HepG2 (cell line): ENCODE measurements around the gene PRDM10. TPM values are rescaled to one million over a fixed set of nuclear protein-coding genes. Genes with fewer than 3 reads are reported as not detected.
A peak's percentile ranks its signal among the peaks of the same experiment; 100 is the strongest.

Source experiments
- AGO2 ChIP-seq: fragments of 200-400 bp; formaldehyde crosslinking; optimal IDR thresholded peaks from 2 replicates; pipeline ENCODE3; 2017; ENCODE audit warnings: mild to moderate bottlenecking, low read depth, low read length, moderate library complexity
- ARNT ChIP-seq: fragments of 450-650 bp; IDR thresholded peaks from 2 replicates; pipeline ENCODE4 v1.6.1; 2017
- HOMEZ ChIP-seq: IDR thresholded peaks from 2 replicates; pipeline ENCODE4 v1.6.1; 2016; ENCODE audit warnings: low read depth
- IKZF5 ChIP-seq: IDR thresholded peaks from 2 replicates; pipeline ENCODE4 v1.6.1; 2018; ENCODE audit warnings: missing genetic modification reagents, mild to moderate bottlenecking, missing compliant biosample characterization
- MTF1 ChIP-seq: sonication (generic); formaldehyde crosslinking; IDR thresholded peaks from 2 replicates; pipeline ENCODE4 v1.5.0; 2020; ENCODE audit warnings: missing genetic modification reagents
- PHF8 ChIP-seq: sonication (generic); formaldehyde crosslinking; IDR thresholded peaks from 2 replicates; pipeline ENCODE4 v1.5.0; 2020; ENCODE audit warnings: missing genetic modification reagents
- RCOR2 ChIP-seq: IDR thresholded peaks from 2 replicates; pipeline ENCODE4 v1.6.1; 2016; ENCODE audit warnings: missing biosample characterization, missing genetic modification reagents
- SAFB2 ChIP-seq: sonication (generic); formaldehyde crosslinking; IDR thresholded peaks from 2 replicates; pipeline ENCODE4 v1.5.1; 2020; ENCODE audit warnings: missing genetic modification reagents, low read depth, mild to moderate bottlenecking, borderline replicate concordance
- ZC3H4 ChIP-seq: sonication (generic); formaldehyde crosslinking; IDR thresholded peaks from 2 replicates; pipeline ENCODE4 v1.4.0; 2020; ENCODE audit warnings: missing genetic modification reagents, borderline replicate concordance
- ZNF564 ChIP-seq: sonication (generic); formaldehyde crosslinking; IDR thresholded peaks from 2 replicates; pipeline ENCODE4 v1.8.1; 2023; ENCODE audit warnings: mild to moderate bottlenecking, missing genetic modification reagents
- ZNF784 ChIP-seq: sonication (generic); formaldehyde crosslinking; IDR thresholded peaks from 2 replicates; pipeline ENCODE4 v1.5.1; 2020; ENCODE audit warnings: missing genetic modification reagents, mild to moderate bottlenecking, borderline replicate concordance
- ZNF788 ChIP-seq: sonication (generic); formaldehyde crosslinking; IDR thresholded peaks from 2 replicates; pipeline ENCODE4 v1.5.0; 2020; ENCODE audit warnings: mild to moderate bottlenecking, missing genetic modification reagents, borderline replicate concordance
- polyA plus RNA-seq, 8 experiments: library from polyadenylated mRNA; depleted of rRNA in 3 of 8; stranded (reverse) in 7 of 8; unstranded in 1 of 8; fragments of >200 nt; fragmentation: Illumina TruSeq in 4 of 8; extraction: Trizol in 4 of 8; gene quantifications; 2 replicates each; pipeline versions ENCODE4 v1.2.1 to v1.2.3, GENCODE V29; 2011 to 2016; ENCODE audit warnings: low read depth in 4 of 8, missing spikeins in 1 of 8, mixed read lengths in 1 of 8; ENCODE audit not compliant: insufficient read depth in 1 of 8
- total RNA-seq, 5 experiments: library from RNA; depleted of rRNA; stranded (reverse); fragments of >200 nt; fragmentation: Illumina TruSeq; extraction: Trizol; gene quantifications; 2 replicates each; pipeline ENCODE4 v1.2.3, GENCODE V29; 2016; ENCODE audit warnings: low read depth in 1 of 5
- TF ChIP-seq, protein P1 (sequence below): sonication (generic); formaldehyde crosslinking; IDR thresholded peaks from 2 replicates; pipeline ENCODE4 v1.5.1; 2020; ENCODE audit warnings: mild to moderate bottlenecking, missing genetic modification reagents, borderline replicate concordance
- TF ChIP-seq, protein P2 (sequence below): IDR thresholded peaks from 2 replicates; pipeline ENCODE4 v1.6.1; 2016; ENCODE audit warnings: low read depth, missing genetic modification reagents, missing compliant biosample characterization
- TF ChIP-seq, protein P3 (sequence below): sonication (generic); formaldehyde crosslinking; IDR thresholded peaks from 2 replicates; pipeline ENCODE4 v1.5.0; 2020; ENCODE audit warnings: mild to moderate bottlenecking, missing genetic modification reagents

The PRDM10 gene
- total and polyA plus RNA-seq, 2 of the 13 experiments (the other 11 are each of a cell fraction or from before 2014, with no cell fraction given) = 5.7 to 5.8 TPM

GRCh38 chr11:130001461-130002351 is 929 bp downstream of the PRDM10 start (continued):
- TF ChIP-seq ZNF788 (CRISPR knock-in tag) = 0 out of 2 replicates have a peak, but pooled peaks have one; percentile 18
- TF ChIP-seq ARNT = no peak
- TF ChIP-seq ZNF564 = 0 out of 2 replicates have a peak, but pooled peaks have one; percentile 52
- no peak for TF ChIP-seq RCOR2 (CRISPR knock-in tag)
- TF ChIP-seq ZNF784 = no peak; the same call in 1 of the 2 replicates
- TF ChIP-seq ZC3H4 (CRISPR knock-in tag) = 0 out of 2 replicates have a peak, but pooled peaks have one; percentile 56
- TF ChIP-seq, protein P1, sequence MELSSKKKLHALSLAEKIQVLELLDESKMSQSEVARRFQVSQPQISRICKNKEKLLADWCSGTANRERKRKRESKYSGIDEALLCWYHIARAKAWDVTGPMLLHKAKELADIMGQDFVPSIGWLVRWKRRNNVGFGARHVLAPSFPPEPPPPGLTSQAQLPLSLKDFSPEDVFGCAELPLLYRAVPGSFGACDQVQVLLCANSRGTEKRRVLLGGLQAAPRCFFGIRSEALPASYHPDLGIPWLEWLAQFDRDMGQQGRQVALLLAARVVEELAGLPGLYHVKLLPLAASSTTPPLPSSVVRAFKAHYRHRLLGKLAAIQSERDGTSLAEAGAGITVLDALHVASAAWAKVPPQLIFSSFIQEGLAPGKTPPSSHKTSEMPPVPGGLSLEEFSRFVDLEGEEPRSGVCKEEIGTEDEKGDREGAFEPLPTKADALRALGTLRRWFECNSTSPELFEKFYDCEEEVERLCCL (CRISPR knock-in tag) = no peak
- no peak for TF ChIP-seq IKZF5 (CRISPR knock-in tag)
- TF ChIP-seq HOMEZ (CRISPR knock-in tag) = no peak
- TF ChIP-seq, protein P2, sequence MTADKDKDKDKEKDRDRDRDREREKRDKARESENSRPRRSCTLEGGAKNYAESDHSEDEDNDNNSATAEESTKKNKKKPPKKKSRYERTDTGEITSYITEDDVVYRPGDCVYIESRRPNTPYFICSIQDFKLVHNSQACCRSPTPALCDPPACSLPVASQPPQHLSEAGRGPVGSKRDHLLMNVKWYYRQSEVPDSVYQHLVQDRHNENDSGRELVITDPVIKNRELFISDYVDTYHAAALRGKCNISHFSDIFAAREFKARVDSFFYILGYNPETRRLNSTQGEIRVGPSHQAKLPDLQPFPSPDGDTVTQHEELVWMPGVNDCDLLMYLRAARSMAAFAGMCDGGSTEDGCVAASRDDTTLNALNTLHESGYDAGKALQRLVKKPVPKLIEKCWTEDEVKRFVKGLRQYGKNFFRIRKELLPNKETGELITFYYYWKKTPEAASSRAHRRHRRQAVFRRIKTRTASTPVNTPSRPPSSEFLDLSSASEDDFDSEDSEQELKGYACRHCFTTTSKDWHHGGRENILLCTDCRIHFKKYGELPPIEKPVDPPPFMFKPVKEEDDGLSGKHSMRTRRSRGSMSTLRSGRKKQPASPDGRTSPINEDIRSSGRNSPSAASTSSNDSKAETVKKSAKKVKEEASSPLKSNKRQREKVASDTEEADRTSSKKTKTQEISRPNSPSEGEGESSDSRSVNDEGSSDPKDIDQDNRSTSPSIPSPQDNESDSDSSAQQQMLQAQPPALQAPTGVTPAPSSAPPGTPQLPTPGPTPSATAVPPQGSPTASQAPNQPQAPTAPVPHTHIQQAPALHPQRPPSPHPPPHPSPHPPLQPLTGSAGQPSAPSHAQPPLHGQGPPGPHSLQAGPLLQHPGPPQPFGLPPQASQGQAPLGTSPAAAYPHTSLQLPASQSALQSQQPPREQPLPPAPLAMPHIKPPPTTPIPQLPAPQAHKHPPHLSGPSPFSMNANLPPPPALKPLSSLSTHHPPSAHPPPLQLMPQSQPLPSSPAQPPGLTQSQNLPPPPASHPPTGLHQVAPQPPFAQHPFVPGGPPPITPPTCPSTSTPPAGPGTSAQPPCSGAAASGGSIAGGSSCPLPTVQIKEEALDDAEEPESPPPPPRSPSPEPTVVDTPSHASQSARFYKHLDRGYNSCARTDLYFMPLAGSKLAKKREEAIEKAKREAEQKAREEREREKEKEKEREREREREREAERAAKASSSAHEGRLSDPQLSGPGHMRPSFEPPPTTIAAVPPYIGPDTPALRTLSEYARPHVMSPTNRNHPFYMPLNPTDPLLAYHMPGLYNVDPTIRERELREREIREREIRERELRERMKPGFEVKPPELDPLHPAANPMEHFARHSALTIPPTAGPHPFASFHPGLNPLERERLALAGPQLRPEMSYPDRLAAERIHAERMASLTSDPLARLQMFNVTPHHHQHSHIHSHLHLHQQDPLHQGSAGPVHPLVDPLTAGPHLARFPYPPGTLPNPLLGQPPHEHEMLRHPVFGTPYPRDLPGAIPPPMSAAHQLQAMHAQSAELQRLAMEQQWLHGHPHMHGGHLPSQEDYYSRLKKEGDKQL (CRISPR knock-in tag) = no peak
- TF ChIP-seq MTF1 (CRISPR knock-in tag) = no peak
- TF ChIP-seq PHF8 (CRISPR knock-in tag) = 0 out of 2 replicates have a peak, but pooled peaks have one; percentile 12
- peak; percentile 96 for TF ChIP-seq AGO2
- no peak for TF ChIP-seq SAFB2 (CRISPR knock-in tag)
- TF ChIP-seq, protein P3, sequence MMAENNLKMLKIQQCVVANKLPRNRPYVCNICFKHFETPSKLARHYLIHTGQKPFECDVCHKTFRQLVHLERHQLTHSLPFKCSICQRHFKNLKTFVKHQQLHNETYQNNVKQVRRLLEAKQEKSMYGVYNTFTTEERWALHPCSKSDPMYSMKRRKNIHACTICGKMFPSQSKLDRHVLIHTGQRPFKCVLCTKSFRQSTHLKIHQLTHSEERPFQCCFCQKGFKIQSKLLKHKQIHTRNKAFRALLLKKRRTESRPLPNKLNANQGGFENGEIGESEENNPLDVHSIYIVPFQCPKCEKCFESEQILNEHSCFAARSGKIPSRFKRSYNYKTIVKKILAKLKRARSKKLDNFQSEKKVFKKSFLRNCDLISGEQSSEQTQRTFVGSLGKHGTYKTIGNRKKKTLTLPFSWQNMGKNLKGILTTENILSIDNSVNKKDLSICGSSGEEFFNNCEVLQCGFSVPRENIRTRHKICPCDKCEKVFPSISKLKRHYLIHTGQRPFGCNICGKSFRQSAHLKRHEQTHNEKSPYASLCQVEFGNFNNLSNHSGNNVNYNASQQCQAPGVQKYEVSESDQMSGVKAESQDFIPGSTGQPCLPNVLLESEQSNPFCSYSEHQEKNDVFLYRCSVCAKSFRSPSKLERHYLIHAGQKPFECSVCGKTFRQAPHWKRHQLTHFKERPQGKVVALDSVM (CRISPR knock-in tag) = peak; percentile 8; the same call in 1 of the 2 replicates
